VCaP (cell line): Measurements from ENCODE around the gene CCDC6.

ENCODE experiments used
- H3K27ac ChIP-seq: fragments of 450-650 bp; 2 replicates; pipeline ENCODE4 v1.5.1; 2017
- TF ChIP-seq, protein P1 (sequence below): fragments of 450-650 bp; conservative IDR thresholded peaks from 2 replicates; pipeline ENCODE4 v1.5.1; 2017; ENCODE audit warnings: mild to moderate bottlenecking, moderate library complexity

Gene CCDC6

DNA sequence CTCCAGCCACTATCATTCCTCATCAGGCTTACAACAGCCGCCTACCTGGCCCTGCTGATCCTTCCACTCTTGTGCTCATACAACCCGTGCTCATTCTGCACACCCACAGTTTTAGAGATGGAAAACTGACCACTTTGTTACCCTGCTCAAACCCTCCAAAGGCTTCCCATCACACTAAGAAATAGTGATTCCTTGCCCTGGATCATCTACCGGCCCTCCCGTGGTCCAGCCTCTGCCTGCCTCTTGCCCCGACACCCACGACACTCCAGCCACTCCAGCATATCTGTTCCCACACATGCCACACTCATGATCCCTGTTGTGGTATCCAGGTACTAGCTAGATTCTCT, 36.8 kb downstream of the CCDC6 start:
- TF ChIP-seq, protein P1, sequence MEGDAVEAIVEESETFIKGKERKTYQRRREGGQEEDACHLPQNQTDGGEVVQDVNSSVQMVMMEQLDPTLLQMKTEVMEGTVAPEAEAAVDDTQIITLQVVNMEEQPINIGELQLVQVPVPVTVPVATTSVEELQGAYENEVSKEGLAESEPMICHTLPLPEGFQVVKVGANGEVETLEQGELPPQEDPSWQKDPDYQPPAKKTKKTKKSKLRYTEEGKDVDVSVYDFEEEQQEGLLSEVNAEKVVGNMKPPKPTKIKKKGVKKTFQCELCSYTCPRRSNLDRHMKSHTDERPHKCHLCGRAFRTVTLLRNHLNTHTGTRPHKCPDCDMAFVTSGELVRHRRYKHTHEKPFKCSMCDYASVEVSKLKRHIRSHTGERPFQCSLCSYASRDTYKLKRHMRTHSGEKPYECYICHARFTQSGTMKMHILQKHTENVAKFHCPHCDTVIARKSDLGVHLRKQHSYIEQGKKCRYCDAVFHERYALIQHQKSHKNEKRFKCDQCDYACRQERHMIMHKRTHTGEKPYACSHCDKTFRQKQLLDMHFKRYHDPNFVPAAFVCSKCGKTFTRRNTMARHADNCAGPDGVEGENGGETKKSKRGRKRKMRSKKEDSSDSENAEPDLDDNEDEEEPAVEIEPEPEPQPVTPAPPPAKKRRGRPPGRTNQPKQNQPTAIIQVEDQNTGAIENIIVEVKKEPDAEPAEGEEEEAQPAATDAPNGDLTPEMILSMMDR = no peak
- H3K27ac ChIP-seq = no peak overlapping the region

- TF ChIP-seq, protein P1 = no peak
- H3K27ac ChIP-seq = no peak overlapping the region
These were observed 37.4 kb downstream of the CCDC6 start for GRCh38 chr10:59868696-59869593.

DNA sequence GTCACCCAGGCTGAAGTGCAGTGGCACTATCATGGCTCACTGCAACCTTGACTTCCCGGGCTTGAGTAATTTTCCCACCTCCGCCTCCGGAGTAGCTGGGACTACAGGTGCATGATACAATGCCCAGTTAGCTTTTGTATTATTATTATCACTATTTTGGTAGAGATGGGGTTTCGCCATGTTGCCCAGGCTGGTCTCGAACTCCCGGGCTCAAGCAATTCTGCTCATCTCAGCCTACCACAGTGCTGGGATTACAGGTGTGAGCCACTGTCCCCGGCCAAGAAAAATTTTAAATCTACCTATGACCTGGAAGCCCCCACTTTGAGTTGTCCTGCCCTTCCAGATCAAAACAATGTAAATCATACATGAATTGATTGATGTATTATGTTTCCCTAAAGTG, 38.8 kb downstream of the CCDC6 start:
- TF ChIP-seq, protein P1 = no peak
- H3K27ac ChIP-seq = no peak overlapping the region

DNA sequence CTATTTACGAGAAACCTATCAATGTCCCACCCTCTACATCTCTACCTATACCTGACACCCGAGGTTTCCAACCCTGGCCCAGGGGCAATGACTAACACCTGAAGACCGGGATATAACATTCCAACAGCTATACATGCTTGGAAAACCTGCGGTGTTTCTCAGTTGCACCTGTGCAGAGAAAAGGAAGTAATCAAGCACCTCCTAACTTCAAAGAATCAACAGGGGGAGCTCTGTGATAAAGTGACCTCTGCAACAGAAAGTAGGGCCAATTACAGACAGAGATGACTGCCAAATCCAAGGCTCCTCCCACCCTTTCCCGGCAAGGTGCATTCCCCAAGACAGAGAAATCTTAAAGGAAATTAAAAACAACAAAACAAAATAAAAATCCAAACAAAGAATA, 41.3 kb downstream of the CCDC6 start:
- H3K27ac ChIP-seq = no peak overlapping the region
- TF ChIP-seq, protein P1 = peak; percentile 54; the same call in 1 of the 2 replicates

- TF ChIP-seq, protein P1 = no peak
- no peak overlapping the region for H3K27ac ChIP-seq
These were observed 42.0 kb downstream of the CCDC6 start for GRCh38 chr10:59864141-59864962.

DNA sequence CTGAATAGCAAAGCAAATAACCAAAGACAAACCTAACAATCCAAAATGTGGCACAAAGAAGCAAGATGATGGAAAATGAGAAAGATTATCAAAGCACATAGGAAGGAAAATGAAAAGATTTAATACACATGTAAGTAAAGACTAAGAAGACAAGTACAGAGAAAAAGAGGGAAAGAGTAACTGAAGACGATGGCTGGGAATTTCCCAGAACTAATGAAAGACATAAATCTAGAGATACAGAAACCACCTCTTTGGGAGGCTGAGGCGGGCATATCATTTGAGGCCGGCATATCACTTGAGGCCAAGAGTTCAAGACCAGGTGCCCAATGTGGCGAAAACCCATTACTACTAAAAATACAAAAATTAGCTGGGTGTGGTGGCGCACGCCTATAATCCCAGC, 46.8 kb downstream of the CCDC6 start:
- no peak overlapping the region for H3K27ac ChIP-seq
- TF ChIP-seq, protein P1 = no peak

DNA sequence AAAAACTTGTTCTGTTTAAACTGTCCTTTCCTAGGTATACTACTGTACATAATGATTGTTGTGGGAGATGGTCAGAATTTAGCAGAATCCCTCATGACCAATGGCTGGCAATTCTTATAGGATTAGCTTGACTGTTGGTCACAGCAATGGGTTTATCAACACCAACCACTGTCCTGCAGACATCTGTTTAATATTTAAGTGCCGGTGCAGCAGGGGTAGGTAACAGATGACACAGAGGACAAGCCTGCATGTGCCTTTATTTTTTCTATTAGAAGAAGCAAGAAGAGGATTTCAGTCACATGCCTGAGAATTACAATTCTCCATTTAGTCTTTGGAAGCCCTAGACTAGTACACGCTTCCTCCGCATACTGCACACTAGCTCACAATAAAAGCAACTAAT, 48.4 kb downstream of the CCDC6 start:
- no peak overlapping the region for H3K27ac ChIP-seq
- TF ChIP-seq, protein P1 = no peak
